Caco-2 (cell line): ENCODE data around the gene AGFG1. TPM values are rescaled to one million over a fixed set of nuclear protein-coding genes. Genes with fewer than 3 reads are reported as not detected.
A peak's percentile ranks its signal among the peaks of the same experiment; 100 is the strongest.

Experiments
- Bru-seq: library from RNA; stranded (reverse); fragments of 400-500 nt; gene quantifications from one replicate; lab custom pipeline; 2021; lab: Mats Ljungman, UMichigan
- BruChase-seq, 2 experiments: library from RNA; stranded (reverse); fragments of 400-500 nt; gene quantifications; one replicate each; lab custom pipeline; 2021; lab: Mats Ljungman, UMichigan
- BruUV-seq: library from RNA; stranded (reverse); fragments of 400-500 nt; replicated peaks from 2 replicates; lab custom pipeline; 2021; lab: Mats Ljungman, UMichigan
- CTCF ChIA-PET: fragments of 300-600 bp; sonication (Branson Sonifier 250); formaldehyde crosslinking; loops from one replicate; lab custom pipeline; 2022; ENCODE audit warnings: antibody characterized with exemption; lab: Charles Lee
- POLR2A ChIA-PET: fragments of 300-600 bp; sonication (Branson Sonifier 250); formaldehyde crosslinking; loops from one replicate; lab custom pipeline; 2022; ENCODE audit warnings: antibody characterized with exemption; lab: Charles Lee
- DNase-seq, 2 experiments: peaks; one replicate each; pipeline versions ENCODE4 v3.0.0 to v3.0.0-alpha.2; 2020 to 2022
- H3K27me3 ChIP-seq: replicated peaks from 2 replicates; pipeline ENCODE4 v1.6.0; 2011; ENCODE audit warnings: low read length; ENCODE audit not compliant: control insufficient read depth, insufficient read depth
- H3K36me3 ChIP-seq: 2 replicates; pipeline ENCODE4 v1.5.1; 2011; ENCODE audit warnings: low read length; ENCODE audit not compliant: control insufficient read depth, insufficient read depth
- H3K4me1 ChIP-seq: fragments of 250-450 bp; sonication (Bioruptor Pico); 2 replicates; pipeline ENCODE4 v1.5.1; 2020; ENCODE audit warnings: mild to moderate bottlenecking
- H3K4me3 ChIP-seq: 2 replicates; pipeline ENCODE4 v1.5.1; 2011; ENCODE audit warnings: low read depth, mild to moderate bottlenecking, control low read depth, low read length
- H3K9me3 ChIP-seq: fragments of 250-450 bp; sonication (Bioruptor Pico); 2 replicates; pipeline ENCODE4 v1.5.1; 2020; ENCODE audit warnings: mild to moderate bottlenecking, moderate library complexity
- H3K27ac Mint-ChIP-seq: one replicate; pipeline ENCODE4 v1.8.0; 2022; ENCODE audit warnings: mixed read lengths; ENCODE audit not compliant: unreplicated experiment
- H3K27me3 Mint-ChIP-seq: one replicate; pipeline ENCODE4 v1.8.0; 2022; ENCODE audit warnings: mixed read lengths; ENCODE audit not compliant: insufficient read depth, unreplicated experiment
- H3K36me3 Mint-ChIP-seq: one replicate; pipeline ENCODE4 v1.8.0; 2022; ENCODE audit warnings: mild to moderate bottlenecking, mixed read lengths; ENCODE audit not compliant: insufficient read depth, unreplicated experiment
- H3K4me1 Mint-ChIP-seq: one replicate; pipeline ENCODE4 v1.8.0; 2022; ENCODE audit warnings: low read depth, mixed read lengths; ENCODE audit not compliant: unreplicated experiment
- H3K4me3 Mint-ChIP-seq: one replicate; pipeline ENCODE4 v1.8.0; 2022; ENCODE audit warnings: mild to moderate bottlenecking, moderate library complexity, mixed read lengths; ENCODE audit not compliant: unreplicated experiment
- H3K9me3 Mint-ChIP-seq: one replicate; pipeline ENCODE4 v1.8.0; 2022; ENCODE audit warnings: mixed read lengths; ENCODE audit not compliant: unreplicated experiment
- CTCF ChIP-seq, 2 experiments: fragments of 200-600 bp in 1 of 2; IDR thresholded peaks; 1 replicate in 1 of 2; 2 replicates in 1 of 2; pipeline versions ENCODE4 v1.5.1 to v1.8.0; 2011 to 2022; ENCODE audit warnings: antibody characterized with exemption in 1 of 2, control low read depth in 1 of 2, inconsistent platforms in 1 of 2, low read depth in 1 of 2, low read length in 1 of 2, mild to moderate bottlenecking in 1 of 2, moderate library complexity in 1 of 2; ENCODE audit not compliant: insufficient read depth in 1 of 2, severe bottlenecking in 1 of 2, unreplicated experiment in 1 of 2
- intact Hi-C: fragments of 100-400 bp; cut with micrococcal nuclease; formaldehyde crosslinking; loops from one replicate; pipeline ENCODE4 v1.10.0; 2022; ENCODE audit not compliant: unreplicated experiment
- long read RNA-seq: library from polyadenylated mRNA; stranded (forward); transcript quantifications from one replicate; pipeline ENCODE4 v2.0.0, GENCODE V29; 2022
- total RNA-seq: library from RNA; stranded (reverse); gene quantifications from 2 replicates; pipeline ENCODE4 v1.2.3, GENCODE V29; 2022

Gene AGFG1
- total RNA-seq, result 73.1 and 73.2 TPM in 2 replicates
- Bru-seq, nascent RNA, result percentile 94 among the genes with signal in this experiment
- percentile 94 among the genes with signal in this experiment for BruChase-seq, experiment 1, labeled RNA remaining after a 2-hour chase
- BruChase-seq, experiment 2, labeled RNA remaining after a 6-hour chase, result percentile 87 among the genes with signal in this experiment
- long read RNA-seq, full-length matches to known transcripts, result 137 of 156 reads
- long read RNA-seq, partial matches to known transcripts, result 11 of 156 reads
- long read RNA-seq, other reads (novel, unspliced or antisense), result 8 of 156 reads

DNA sequence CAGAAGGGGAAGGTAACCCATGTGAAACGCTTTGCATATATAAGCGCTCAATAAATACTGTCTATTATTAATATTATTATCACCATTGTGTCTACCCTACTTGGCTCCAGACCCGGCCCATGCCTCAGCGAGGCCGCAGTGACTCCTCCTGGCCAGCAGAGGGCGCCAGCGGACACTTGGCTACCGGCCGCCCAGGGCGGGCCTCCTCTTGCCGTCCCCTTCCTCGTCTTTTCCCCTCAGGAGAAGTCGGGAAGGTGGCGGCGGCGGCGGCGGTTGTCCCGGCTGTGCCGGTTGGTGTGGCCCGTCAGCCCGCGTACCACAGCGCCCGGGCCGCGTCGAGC is at the start of gene AGFG1:
TSS of gene AGFG1 (plus strand) at position 233 of the 341 bp plus-strand sequence. CDS start 266 bp downstream, outside the sequence.
- Mint-ChIP-seq H3K36me3 (no peaks in the 10 kb centered on the region), H3K4me1 (peaks cover 12% of the 10 kb centered on the region), H3K4me3 (peak within 1 kb of the TSS; percentile 93), H3K27ac (peak within 1 kb of the TSS; percentile 22), H3K9me3 (no peaks in the 10 kb centered on the region), H3K27me3 (no peaks in the 10 kb centered on the region)
- ChIA-PET POLR2A (no interaction called here), CTCF (no interaction called here)
- Histone ChIP-seq H3K4me1 (peaks cover 29% of the 10 kb centered on the region), H3K9me3 (no peaks in the 10 kb centered on the region), H3K4me3 (peak within 1 kb of the TSS; percentile 79), H3K36me3 (no peaks in the 10 kb centered on the region), H3K27me3 (no peaks in the 10 kb centered on the region)
- BruUV-seq, result no TSS peak
- DNase-seq, result peak; percentile 80 to 89
- TF ChIP-seq CTCF (IDR thresholded peaks at IDR 0.05; ENCODE audit: insufficient read depth in 1 of 2, low read depth in 1 of 2, low read length in 1 of 2, severe bottlenecking in 1 of 2, unreplicated experiment in 1 of 2), result peak; percentile 88 to 89
- intact Hi-C loops, result loop anchor here (1.0 to 5.0 kb wide), 3 partner anchors 18 to 295 kb away; no protein-coding TSS in a partner anchor

DNA sequence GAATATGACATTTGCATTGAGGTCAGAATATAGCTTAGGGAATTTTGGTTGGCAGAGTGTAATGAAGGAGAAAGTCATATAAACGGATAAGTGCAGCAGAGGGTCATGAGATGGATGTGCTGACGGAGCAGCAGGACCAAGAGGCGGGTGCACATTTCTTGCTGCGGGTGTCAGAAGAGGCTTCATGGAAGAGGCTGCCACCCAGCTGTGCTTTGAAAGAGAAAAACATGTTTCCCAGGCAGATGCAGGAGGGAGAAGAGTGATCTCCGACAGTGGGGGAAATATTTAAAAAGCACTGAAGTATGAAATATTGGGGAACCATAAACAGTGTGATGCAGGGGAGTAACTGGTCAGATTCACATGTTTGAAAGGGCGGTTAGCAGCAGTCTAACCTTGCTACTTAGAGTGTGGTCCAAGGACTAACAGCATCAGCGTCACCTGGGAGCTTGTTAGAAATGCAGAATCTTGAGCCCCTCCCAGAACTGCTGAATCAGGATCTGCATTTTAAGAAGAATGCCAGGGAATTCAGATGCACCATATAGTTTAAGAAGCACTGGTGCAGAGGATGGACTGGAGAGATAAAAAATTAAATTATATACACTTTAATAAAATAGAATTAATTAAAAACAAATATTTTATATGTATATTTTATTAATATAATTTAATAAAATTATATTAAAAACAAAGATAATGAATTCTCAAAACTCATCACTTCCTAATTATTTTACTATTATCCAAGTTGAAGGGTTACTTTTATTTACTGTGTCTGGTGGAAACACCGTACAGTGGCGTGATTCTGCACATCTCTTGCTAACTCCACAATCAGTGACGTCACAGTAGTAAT is 48.1 kb upstream of the AGFG1 start:
- H3K27me3 Mint-ChIP-seq, result no peaks in the 10 kb centered on the region
- no TSS peak for BruUV-seq
- H3K27ac Mint-ChIP-seq, result no peak overlapping the region
- no peaks in the 10 kb centered on the region for H3K4me1 ChIP-seq
- H3K4me3 Mint-ChIP-seq, result no peak overlapping the region
- H3K9me3 ChIP-seq, result no peaks in the 10 kb centered on the region
- peaks cover 6% of the 10 kb centered on the region for H3K36me3 Mint-ChIP-seq
- no peaks in the 10 kb centered on the region for H3K4me1 Mint-ChIP-seq
- no peaks in the 10 kb centered on the region for H3K9me3 Mint-ChIP-seq
- no peaks in the 10 kb centered on the region for H3K27me3 ChIP-seq
- no peak overlapping the region for H3K4me3 ChIP-seq
- intact Hi-C loops, result no loop called here
- H3K36me3 ChIP-seq, result no peaks in the 10 kb centered on the region
- no peak for DNase-seq
- CTCF ChIA-PET, result interaction anchor here (0.8 kb wide), 1 partner anchor 49 kb away, joined by 9 read pairs; no protein-coding TSS in a partner anchor
- POLR2A ChIA-PET, result no interaction called here
- TF ChIP-seq CTCF (IDR thresholded peaks at IDR 0.05; ENCODE audit: insufficient read depth in 1 of 2, low read depth in 1 of 2, low read length in 1 of 2, severe bottlenecking in 1 of 2, unreplicated experiment in 1 of 2), result no peak

DNA sequence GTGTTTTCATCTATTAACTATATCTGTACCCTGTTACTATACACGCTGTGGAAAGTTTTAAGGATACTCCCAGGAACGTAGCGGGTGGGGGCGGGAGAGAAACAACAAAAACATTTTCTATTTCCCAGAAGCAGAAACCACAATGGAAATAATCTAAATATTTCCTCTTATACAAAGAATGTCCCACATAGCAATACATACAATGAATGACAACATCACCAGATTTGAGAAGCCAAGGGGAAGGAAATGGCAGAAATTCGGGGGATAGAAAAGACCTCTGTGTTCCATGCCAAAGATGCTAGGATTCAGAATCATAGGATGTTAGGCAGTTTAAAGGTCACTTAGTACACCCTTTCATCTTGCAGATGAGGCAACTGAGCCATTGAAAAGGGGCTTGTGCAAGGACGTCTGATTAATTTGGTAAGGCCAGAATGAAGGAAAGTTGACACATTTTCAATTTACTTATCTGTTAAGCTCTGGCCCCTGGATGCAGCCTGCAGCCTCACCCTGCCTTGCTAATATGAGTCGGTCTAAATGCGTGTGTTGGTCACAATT is 43.1 kb upstream of the AGFG1 start:
- H3K36me3 Mint-ChIP-seq, result no peaks in the 10 kb centered on the region
- H3K27me3 Mint-ChIP-seq, result no peaks in the 10 kb centered on the region
- Histone ChIP-seq H3K9me3 (peaks cover 10% of the 10 kb centered on the region), H3K27me3 (no peaks in the 10 kb centered on the region), H3K36me3 (no peaks in the 10 kb centered on the region), H3K4me1 (no peaks in the 10 kb centered on the region), H3K4me3 (no peak overlapping the region)
- ChIA-PET POLR2A (no interaction called here), CTCF (no interaction called here)
- no peaks in the 10 kb centered on the region for H3K4me1 Mint-ChIP-seq
- TF ChIP-seq CTCF (IDR thresholded peaks at IDR 0.05; ENCODE audit: insufficient read depth in 1 of 2, low read depth in 1 of 2, low read length in 1 of 2, severe bottlenecking in 1 of 2, unreplicated experiment in 1 of 2), result no peak
- intact Hi-C loops, result no loop called here
- peaks cover 10% of the 10 kb centered on the region for H3K9me3 Mint-ChIP-seq
- no TSS peak for BruUV-seq
- H3K27ac Mint-ChIP-seq, result no peak overlapping the region
- DNase-seq, result no peak
- H3K4me3 Mint-ChIP-seq, result no peak overlapping the region
